Measurements from ENCODE around the gene HOXC10.
A peak's percentile ranks its signal among the peaks of the same experiment; 100 is the strongest.

HOXC10 gene

GRCh38 chr12:54030889-54031471, 46.0 kb downstream of the HOXC10 start:
- no peak for DNase-seq

- no peak for DNase-seq
Measured at GRCh38 chr12:54031480-54031879, 46.5 kb downstream of the HOXC10 start.

GRCh38 chr12:54032086-54032619, 47.2 kb downstream of the HOXC10 start:
- DNase-seq: no peak

GRCh38 chr12:54032627-54033100, 47.7 kb downstream of the HOXC10 start, which contains the start of gene HOXC5:
HOXC5 (plus strand) TSS chr12:54033050; CDS start chr12:54033123, 73 bp downstream.
- DNase-seq: peak; percentile 68 to 74

GRCh38 chr12:54033106-54033979, 48.4 kb downstream of the HOXC10 start:
- no peak for DNase-seq

- DNase-seq: no peak
Measured at GRCh38 chr12:54033980-54034784, 49.2 kb downstream of the HOXC10 start.

- DNase-seq: no peak
Measured at GRCh38 chr12:54034785-54035310, 49.9 kb downstream of the HOXC10 start.

GRCh38 chr12:54035568-54036264, 50.8 kb downstream of the HOXC10 start:
- DNase-seq: no peak

- DNase-seq: no peak
Measured at GRCh38 chr12:54036620-54037359, 51.8 kb downstream of the HOXC10 start.

GRCh38 chr12:54037360-54038283, 52.7 kb downstream of the HOXC10 start:
- DNase-seq: no peak

- DNase-seq: no peak
Measured at GRCh38 chr12:54038284-54038870, 53.4 kb downstream of the HOXC10 start.

- no peak for DNase-seq
Measured at GRCh38 chr12:54038871-54039414, 54.0 kb downstream of the HOXC10 start.

- no peak for DNase-seq
Measured at GRCh38 chr12:54039417-54040147, 54.6 kb downstream of the HOXC10 start.

Data from inflammatory macrophage (primary cell).